Mesendoderm (in vitro differentiated cells): ENCODE measurements around the gene DNAJC11. TPM values are rescaled to one million over a fixed set of nuclear protein-coding genes. Genes with fewer than 3 reads are reported as not detected.
A peak's percentile ranks its signal among the peaks of the same experiment; 100 is the strongest.

Experiments
- DNase-seq: peaks from one replicate; pipeline ENCODE4 v3.0.0; 2013
- H2AK5ac ChIP-seq: 2 replicates; pipeline ENCODE4 v1.6.1; 2013; ENCODE audit warnings: low read length, inconsistent platforms
- H2BK120ac ChIP-seq: 2 replicates; pipeline ENCODE4 v1.6.1; 2013; ENCODE audit warnings: low read depth, mild to moderate bottlenecking, low read length, moderate library complexity, mixed read lengths
- H2BK15ac ChIP-seq: replicated peaks from 2 replicates; pipeline ENCODE4 v1.6.1; 2013; ENCODE audit warnings: low read depth, mild to moderate bottlenecking, moderate library complexity
- H2BK5ac ChIP-seq: 2 replicates; pipeline ENCODE4 v1.6.1; 2013; ENCODE audit warnings: low read length, inconsistent platforms
- H3K18ac ChIP-seq: 2 replicates; pipeline ENCODE4 v1.6.1; 2013; ENCODE audit warnings: mild to moderate bottlenecking, low read length, mixed read lengths
- H3K23ac ChIP-seq: one replicate; pipeline ENCODE4 v1.6.1; 2013; ENCODE audit warnings: low read length
- H3K27ac ChIP-seq: 2 replicates; pipeline ENCODE4 v1.5.1; 2013; ENCODE audit warnings: low read depth, mild to moderate bottlenecking, inconsistent platforms, low read length, moderate library complexity
- H3K27me3 ChIP-seq: 2 replicates; pipeline ENCODE4 v1.6.1; 2013; ENCODE audit warnings: low read length, control low read depth, mild to moderate bottlenecking, inconsistent platforms; ENCODE audit not compliant: insufficient read depth, poor library complexity
- H3K36me3 ChIP-seq: 2 replicates; pipeline ENCODE4 v1.6.1; 2013; ENCODE audit warnings: low read length, inconsistent platforms; ENCODE audit not compliant: control insufficient read depth, insufficient read depth
- H3K4ac ChIP-seq: one replicate; pipeline ENCODE4 v1.6.1; 2013; ENCODE audit warnings: low read depth, mild to moderate bottlenecking, low read length, moderate library complexity
- H3K4me1 ChIP-seq: 2 replicates; pipeline ENCODE4 v1.6.1; 2013; ENCODE audit warnings: low read depth, low read length, inconsistent platforms; ENCODE audit not compliant: control insufficient read depth
- H3K4me2 ChIP-seq: 2 replicates; pipeline ENCODE4 v1.6.1; 2013; ENCODE audit warnings: low read length
- H3K4me3 ChIP-seq: 2 replicates; pipeline ENCODE4 v1.5.1; 2013; ENCODE audit warnings: mild to moderate bottlenecking, low read length
- H3K56ac ChIP-seq: one replicate; pipeline ENCODE4 v1.6.1; 2013; ENCODE audit warnings: low read length
- H3K79me1 ChIP-seq: 2 replicates; pipeline ENCODE4 v1.6.1; 2013; ENCODE audit warnings: low read length, inconsistent platforms
- H3K79me2 ChIP-seq: 2 replicates; pipeline ENCODE4 v1.6.1; 2013; ENCODE audit warnings: mild to moderate bottlenecking, low read length; ENCODE audit not compliant: control insufficient read depth, insufficient read depth
- H3K9ac ChIP-seq: 2 replicates; pipeline ENCODE4 v1.6.1; 2013; ENCODE audit warnings: low read length, inconsistent platforms
- H4K5ac ChIP-seq: one replicate; pipeline ENCODE4 v1.6.1; 2013; ENCODE audit warnings: low read length
- H4K8ac ChIP-seq: one replicate; pipeline ENCODE4 v1.6.1; 2013; ENCODE audit warnings: low read depth, mild to moderate bottlenecking, control low read depth, low read length, moderate library complexity
- WGBS: extraction: QIAGEN DNeasy Blood & Tissue Kit; methylation state at CpG from one replicate; pipeline ENCODE4 v1.1.7; 2013; ENCODE audit warnings: low lambda C conversion rate, missing lambda C conversion rate; ENCODE audit not compliant: insufficient coverage; ENCODE audit errors: extremely low coverage; 5-methylcytosine and 5-hydroxymethylcytosine counted together
- polyA plus RNA-seq, 2 experiments: library from polyadenylated mRNA; stranded (reverse); fragments of 200-250 nt; gene quantifications; one replicate each; pipeline ENCODE4 v1.2.3, GENCODE V29; 2013

Gene DNAJC11, protein sequence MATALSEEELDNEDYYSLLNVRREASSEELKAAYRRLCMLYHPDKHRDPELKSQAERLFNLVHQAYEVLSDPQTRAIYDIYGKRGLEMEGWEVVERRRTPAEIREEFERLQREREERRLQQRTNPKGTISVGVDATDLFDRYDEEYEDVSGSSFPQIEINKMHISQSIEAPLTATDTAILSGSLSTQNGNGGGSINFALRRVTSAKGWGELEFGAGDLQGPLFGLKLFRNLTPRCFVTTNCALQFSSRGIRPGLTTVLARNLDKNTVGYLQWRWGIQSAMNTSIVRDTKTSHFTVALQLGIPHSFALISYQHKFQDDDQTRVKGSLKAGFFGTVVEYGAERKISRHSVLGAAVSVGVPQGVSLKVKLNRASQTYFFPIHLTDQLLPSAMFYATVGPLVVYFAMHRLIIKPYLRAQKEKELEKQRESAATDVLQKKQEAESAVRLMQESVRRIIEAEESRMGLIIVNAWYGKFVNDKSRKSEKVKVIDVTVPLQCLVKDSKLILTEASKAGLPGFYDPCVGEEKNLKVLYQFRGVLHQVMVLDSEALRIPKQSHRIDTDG
- 83.5 TPM for polyA plus RNA-seq (2013, experiment 1 of 2)
- polyA plus RNA-seq (2013, experiment 2 of 2): 82.1 TPM

DNA sequence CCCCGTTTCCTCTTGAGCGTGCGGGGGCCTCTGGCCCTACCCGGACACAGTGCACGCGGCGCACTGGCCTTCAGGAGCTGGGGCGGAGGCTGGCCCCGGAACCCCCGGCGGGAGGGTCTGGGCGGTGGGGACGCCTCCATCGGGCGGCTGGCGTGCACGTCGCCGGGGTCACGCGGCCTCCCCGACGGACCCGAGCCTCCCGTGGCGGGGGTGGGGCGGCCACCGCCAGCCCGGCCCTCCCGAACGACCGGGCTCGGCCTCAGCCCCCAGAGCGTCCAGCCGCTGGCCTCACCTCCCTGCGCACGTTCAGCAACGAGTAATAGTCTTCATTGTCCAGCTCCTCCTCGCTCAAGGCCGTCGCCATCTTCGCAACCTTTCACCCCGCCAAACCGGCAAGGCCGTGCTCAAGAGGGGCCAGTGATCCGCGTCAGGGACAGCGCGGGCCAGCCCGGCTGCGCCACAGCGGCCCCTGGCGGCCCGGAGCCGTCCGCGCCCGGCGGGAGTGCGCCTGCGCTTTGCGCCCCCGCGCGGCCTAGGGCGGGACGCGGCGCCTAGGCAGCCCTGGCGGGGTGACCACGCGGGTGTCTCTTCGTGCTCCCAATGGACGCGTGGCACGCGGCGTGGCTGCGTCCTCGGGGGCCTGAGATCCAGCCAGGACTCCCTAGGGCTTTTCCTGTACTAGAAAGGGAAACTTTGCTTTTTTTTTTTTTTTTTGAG is at the start of gene DNAJC11:
Gene DNAJC11 (minus strand): TSS at position 380 of the 717 bp plus-strand sequence. CDS start 16 bp downstream, at position 364.
- Histone ChIP-seq H3K4ac (peak within 1 kb of the TSS; percentile 4), H3K9ac (peak within 1 kb of the TSS; percentile 98), H3K56ac (peak within 1 kb of the TSS; percentile 99), H3K27me3 (no peaks in the 10 kb centered on the region), H2AK5ac (peak within 1 kb of the TSS; percentile 69), H3K18ac (peak within 1 kb of the TSS; percentile 72), H3K79me1 (peaks cover 15% of the 10 kb centered on the region), H3K79me2 (peaks cover 37% of the 10 kb centered on the region), H2BK5ac (no peak within 1 kb of the TSS), H3K23ac (peak within 1 kb of the TSS; percentile 15), H4K8ac (no peak within 1 kb of the TSS), H3K4me2 (peak within 1 kb of the TSS; percentile 98), H2BK15ac (no peak within 1 kb of the TSS), H4K5ac (no peak within 1 kb of the TSS), H2BK120ac (no peak within 1 kb of the TSS), H3K36me3 (no peaks in the 10 kb centered on the region), H3K4me3 (peak within 1 kb of the TSS; percentile 100), H3K27ac (no peak within 1 kb of the TSS), H3K4me1 (no peaks in the 10 kb centered on the region)
- no CpG with 5 or more reads among the region's 80 CpGs for WGBS
- DNase-seq: peak; percentile 91

DNA sequence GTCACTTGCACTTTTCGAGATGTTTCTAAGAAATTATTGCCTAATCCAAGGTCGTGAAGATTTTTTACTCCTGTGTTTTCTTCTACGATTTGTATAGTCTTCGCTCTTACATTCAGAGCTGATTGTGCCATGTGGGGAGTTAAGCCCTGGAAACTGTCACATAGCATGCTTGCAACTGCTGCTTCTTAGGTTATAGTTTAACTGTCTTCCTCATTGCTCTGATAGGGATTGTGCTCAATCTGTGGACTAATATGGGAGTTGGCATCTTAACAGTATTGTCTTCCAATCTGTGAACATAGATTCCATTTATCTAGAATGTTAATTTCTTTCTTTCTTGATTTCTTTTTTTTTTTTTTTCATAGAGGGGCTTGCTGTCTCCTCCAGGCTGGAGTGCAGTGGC is 48.9 kb upstream of the DNAJC11 start:
- Histone ChIP-seq H3K79me2 (no peaks in the 10 kb centered on the region), H3K4me3 (no peak overlapping the region), H4K8ac (no peak overlapping the region), H3K27ac (no peak overlapping the region), H2AK5ac (no peak overlapping the region), H2BK5ac (no peak overlapping the region), H3K4me2 (no peak overlapping the region), H4K5ac (no peak overlapping the region), H3K23ac (no peak overlapping the region), H2BK120ac (no peak overlapping the region), H2BK15ac (no peak overlapping the region), H3K36me3 (no peaks in the 10 kb centered on the region), H3K18ac (no peak overlapping the region), H3K79me1 (no peaks in the 10 kb centered on the region), H3K4me1 (no peaks in the 10 kb centered on the region), H3K27me3 (no peaks in the 10 kb centered on the region), H3K56ac (no peak overlapping the region), H3K9ac (no peak overlapping the region), H3K4ac (no peak overlapping the region)
- no CpG with 5 or more reads among the region's 4 CpGs for WGBS
- DNase-seq: no peak

DNA sequence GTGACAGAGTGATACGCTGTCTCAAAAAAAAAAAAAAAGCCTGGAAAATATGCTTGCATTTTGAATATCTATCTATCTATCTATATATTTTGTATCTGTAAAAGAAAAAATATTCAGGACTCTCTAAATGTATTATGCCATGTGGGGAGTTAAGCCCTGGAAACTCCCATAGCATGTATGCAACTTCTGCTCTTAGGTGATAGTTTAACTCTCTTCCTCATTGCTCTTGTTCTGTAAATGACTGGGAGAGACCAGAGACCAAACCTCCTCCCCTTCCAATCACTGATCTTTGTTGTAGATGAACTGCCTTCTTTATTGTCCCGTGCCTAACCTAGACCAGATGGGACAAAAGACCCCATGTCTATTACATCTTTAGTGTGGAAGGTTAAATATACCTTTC is 46.1 kb upstream of the DNAJC11 start:
- Histone ChIP-seq H2BK5ac (no peak overlapping the region), H3K79me2 (no peaks in the 10 kb centered on the region), H3K4me1 (no peaks in the 10 kb centered on the region), H2BK15ac (no peak overlapping the region), H3K23ac (no peak overlapping the region), H3K79me1 (no peaks in the 10 kb centered on the region), H3K27me3 (no peaks in the 10 kb centered on the region), H3K27ac (no peak overlapping the region), H3K18ac (no peak overlapping the region), H3K4me2 (no peak overlapping the region), H3K56ac (no peak overlapping the region), H3K36me3 (no peaks in the 10 kb centered on the region), H3K4ac (no peak overlapping the region), H4K5ac (no peak overlapping the region), H3K9ac (no peak overlapping the region), H2AK5ac (no peak overlapping the region), H4K8ac (no peak overlapping the region), H2BK120ac (no peak overlapping the region), H3K4me3 (no peak overlapping the region)
- no CpG with 5 or more reads among the region's 2 CpGs for WGBS
- DNase-seq: no peak

DNA sequence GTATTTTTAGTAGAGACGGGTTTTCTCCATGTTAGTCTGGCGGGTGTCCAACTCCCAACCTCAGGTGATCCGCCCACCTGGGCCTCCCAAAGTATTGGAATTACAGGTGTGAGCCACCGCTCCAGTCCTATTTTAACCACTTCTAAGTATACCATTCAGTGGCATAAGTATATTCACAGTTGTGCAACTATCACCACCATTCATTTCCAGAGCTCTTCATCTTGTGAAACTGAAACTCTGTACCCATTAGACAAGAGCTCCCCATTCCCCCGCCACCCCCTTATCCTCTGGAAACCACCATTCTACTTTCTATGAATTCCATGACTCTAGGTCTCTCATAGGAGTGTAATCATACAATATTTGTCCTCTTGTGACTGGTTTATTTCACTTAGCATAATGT is 43.5 kb upstream of the DNAJC11 start:
- no peaks in the 10 kb centered on the region for H3K79me1 ChIP-seq
- no peak overlapping the region for H2BK5ac ChIP-seq
- no CpG with 5 or more reads among the region's 5 CpGs for WGBS
- no peak overlapping the region for H3K27ac ChIP-seq
- H3K56ac ChIP-seq: no peak overlapping the region
- no peak overlapping the region for H3K18ac ChIP-seq
- H3K4ac ChIP-seq: no peak overlapping the region
- no peak overlapping the region for H4K8ac ChIP-seq
- no peak overlapping the region for H3K23ac ChIP-seq
- no peak overlapping the region for H3K4me2 ChIP-seq
- no peak overlapping the region for H3K9ac ChIP-seq
- no peak overlapping the region for H3K4me3 ChIP-seq
- no peak overlapping the region for H2AK5ac ChIP-seq
- no peaks in the 10 kb centered on the region for H3K36me3 ChIP-seq
- H2BK120ac ChIP-seq: no peak overlapping the region
- no peak for DNase-seq
- H3K27me3 ChIP-seq: no peaks in the 10 kb centered on the region
- no peaks in the 10 kb centered on the region for H3K4me1 ChIP-seq
- H3K79me2 ChIP-seq: no peaks in the 10 kb centered on the region
- H4K5ac ChIP-seq: no peak overlapping the region
- H2BK15ac ChIP-seq: no peak overlapping the region

DNA sequence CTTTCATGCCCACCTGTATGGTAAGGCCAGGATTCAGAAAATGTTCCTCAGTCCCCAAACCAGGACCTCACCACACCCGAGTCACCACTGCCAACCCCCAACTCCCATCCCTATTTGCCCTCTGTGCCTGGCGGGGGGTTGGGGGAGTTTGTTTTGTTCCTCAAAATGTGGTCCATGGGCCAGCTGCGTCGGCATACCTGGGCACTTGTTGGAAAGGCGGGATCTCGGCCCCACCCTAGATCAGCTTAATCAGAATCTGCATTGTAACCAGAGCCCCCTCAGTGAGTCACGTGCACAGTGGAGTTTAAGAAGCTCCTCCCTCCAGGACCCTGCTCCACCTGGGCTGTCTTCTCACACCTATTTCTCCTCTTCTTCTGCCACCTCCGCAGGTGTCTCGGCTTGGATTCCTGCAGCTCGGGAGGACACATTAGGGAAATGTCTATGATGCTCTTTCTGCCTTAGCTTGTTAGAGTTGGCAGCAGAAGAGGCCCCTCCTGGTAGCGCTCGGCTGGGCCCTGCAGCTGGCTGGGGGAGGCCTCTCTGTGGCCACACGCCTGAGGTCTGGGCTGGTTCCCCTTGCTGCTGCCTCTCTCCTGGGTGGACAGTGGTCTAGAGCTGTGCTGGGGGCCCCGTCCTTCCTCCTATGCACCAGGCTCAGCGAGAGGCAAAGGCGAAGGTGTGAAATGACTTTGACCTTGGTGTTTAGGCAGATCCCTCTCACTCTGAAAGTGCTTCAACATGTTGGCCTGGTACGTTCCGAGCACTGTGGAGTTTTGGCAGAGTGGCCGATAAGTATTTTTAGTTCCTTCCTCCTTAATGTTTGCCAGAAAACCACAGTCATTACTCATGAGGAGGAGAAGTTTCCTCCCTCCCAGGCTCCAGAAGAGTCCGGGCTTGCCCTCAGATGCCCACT is 41.8 kb upstream of the DNAJC11 start:
- H3K27ac ChIP-seq: no peak overlapping the region
- no peaks in the 10 kb centered on the region for H3K4me1 ChIP-seq
- H4K8ac ChIP-seq: no peak overlapping the region
- no peak overlapping the region for H3K23ac ChIP-seq
- no peak overlapping the region for H2BK120ac ChIP-seq
- DNase-seq: no peak
- H2AK5ac ChIP-seq: no peak overlapping the region
- no peak overlapping the region for H3K18ac ChIP-seq
- no peak overlapping the region for H4K5ac ChIP-seq
- no CpG with 5 or more reads among the region's 20 CpGs for WGBS
- H3K79me2 ChIP-seq: no peaks in the 10 kb centered on the region
- H3K9ac ChIP-seq: no peak overlapping the region
- no peaks in the 10 kb centered on the region for H3K79me1 ChIP-seq
- H3K4me3 ChIP-seq: no peak overlapping the region
- no peak overlapping the region for H2BK5ac ChIP-seq
- no peak overlapping the region for H3K4ac ChIP-seq
- H3K4me2 ChIP-seq: no peak overlapping the region
- no peaks in the 10 kb centered on the region for H3K27me3 ChIP-seq
- H3K36me3 ChIP-seq: no peaks in the 10 kb centered on the region
- H3K56ac ChIP-seq: no peak overlapping the region
- no peak overlapping the region for H2BK15ac ChIP-seq
